Hindlimb muscle (tissue), 1 donor: ENCODE results near the gene TMEM225. TPM values are rescaled to one million over a fixed set of nuclear protein-coding genes. Genes with fewer than 3 reads are reported as not detected.

Source experiments
- polyA plus RNA-seq: library from polyadenylated mRNA; unstranded; fragments of 120-200 nt; gene quantifications from one replicate; pipeline ENCODE4 v1.2.1, GENCODE V29; 2013; ENCODE audit not compliant: insufficient read length

The TMEM225 gene
- polyA plus RNA-seq, 1 donor, result not detected

Other genes starting within 250 kb of the TMEM225 start
- gene SCN3B, start 231.0 kb downstream of the TMEM225 start, polyA plus RNA-seq, result 45.1 TPM
- gene ZNF202, start 144.0 kb downstream of the TMEM225 start, polyA plus RNA-seq, result 20.6 TPM
- gene OR6X1, start 131.2 kb downstream of the TMEM225 start, polyA plus RNA-seq, result not detected
- gene OR6M1, start 79.3 kb downstream of the TMEM225 start, polyA plus RNA-seq, result not detected
- gene OR8D4, start 16.5 kb upstream of the TMEM225 start, polyA plus RNA-seq, result 0.18 TPM
- gene OR4D5, start 53.9 kb upstream of the TMEM225 start, polyA plus RNA-seq, result not detected
- not detected for gene OR6T1, start 58.2 kb upstream of the TMEM225 start, polyA plus RNA-seq
- gene OR10S1, start 92.1 kb upstream of the TMEM225 start, polyA plus RNA-seq, result not detected
- not detected for gene OR10G6, start 109.5 kb upstream of the TMEM225 start, polyA plus RNA-seq
- gene OR10G4, start 127.3 kb upstream of the TMEM225 start, polyA plus RNA-seq, result not detected
- gene OR10G9, start 137.3 kb upstream of the TMEM225 start, polyA plus RNA-seq, result not detected
- not detected for gene OR10G8, start 141.1 kb upstream of the TMEM225 start, polyA plus RNA-seq
- not detected for gene OR10G7, start 155.7 kb upstream of the TMEM225 start, polyA plus RNA-seq
- gene VWA5A, start 229.8 kb upstream of the TMEM225 start, polyA plus RNA-seq, result 101 TPM